SW 1271 (cell line): Measurements from ENCODE around the gene ZNF45.
"Not testable (repeated sequence)": the region's sequence is repeated elsewhere in the genome, so short reads cannot be mapped to it uniquely, and the experiment has no call there.

ENCODE experiments used
- DNase-seq, 2 experiments: peaks; one replicate each; lab custom pipeline; 2025; lab: John Stamatoyannopoulos, UW

ZNF45 gene

GRCh38 chr19:43913383-43913782 lies 21.7 kb downstream of the ZNF45 start:
- no peak for DNase-seq

DNA sequence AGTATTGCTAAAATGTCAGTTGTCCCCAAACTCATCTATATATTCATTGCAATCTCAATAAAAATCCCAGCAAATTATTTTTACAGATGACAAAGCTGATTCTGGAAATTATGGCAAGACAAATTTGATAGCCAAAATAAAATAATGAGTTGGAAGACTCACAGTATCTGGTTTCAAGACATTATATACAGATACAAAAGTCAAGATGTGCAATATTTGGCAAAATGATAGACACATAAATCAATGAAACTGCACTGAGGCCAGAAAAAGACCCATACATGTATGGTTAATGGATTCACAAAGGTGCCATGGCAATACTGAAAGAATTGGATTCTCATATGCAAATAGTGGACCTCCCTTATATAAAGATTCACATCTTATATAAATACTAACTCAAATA lies 24.2 kb downstream of the ZNF45 start:
- DNase-seq = no peak

DNA sequence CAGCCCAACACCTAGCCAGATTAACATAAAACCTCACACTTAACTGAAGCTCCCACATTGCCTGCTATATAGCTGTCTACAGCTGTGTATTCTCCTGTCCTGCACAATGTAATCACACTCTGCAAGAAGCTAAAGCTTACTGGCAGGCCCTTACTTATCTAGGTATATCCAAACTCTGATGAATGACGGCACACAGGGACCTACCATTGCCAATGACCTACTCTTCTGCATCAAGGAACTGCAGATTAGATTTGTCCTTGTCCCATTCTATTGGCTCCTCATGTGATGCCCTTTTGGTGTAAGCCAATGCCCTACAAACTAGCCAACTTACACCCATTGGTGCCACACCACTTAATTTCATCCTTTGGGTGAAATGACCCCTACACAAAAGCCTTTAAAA lies 26.4 kb downstream of the ZNF45 start:
- no peak for DNase-seq

DNA sequence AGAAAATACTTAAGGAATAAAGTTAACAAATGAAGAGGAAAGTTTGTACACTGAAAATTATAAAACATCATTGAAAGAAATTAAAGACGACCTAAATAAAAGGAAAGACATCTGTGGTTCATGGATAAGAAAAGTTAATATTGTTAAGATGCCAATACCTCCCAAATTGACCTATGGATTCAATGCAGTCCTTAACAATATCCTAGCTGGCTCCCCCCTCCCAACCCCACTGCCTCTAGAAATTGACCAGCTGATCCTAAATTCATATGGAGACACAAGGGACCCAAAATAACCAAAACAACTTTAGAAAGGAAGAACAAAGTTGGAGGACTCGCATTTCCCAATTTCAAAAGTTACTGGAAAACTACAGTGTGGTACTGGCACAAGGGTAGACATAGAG lies 28.3 kb downstream of the ZNF45 start:
- DNase-seq = no peak

- no peak for DNase-seq
Measured at GRCh38 chr19:43905897-43906296, 29.2 kb downstream of the ZNF45 start.

DNA sequence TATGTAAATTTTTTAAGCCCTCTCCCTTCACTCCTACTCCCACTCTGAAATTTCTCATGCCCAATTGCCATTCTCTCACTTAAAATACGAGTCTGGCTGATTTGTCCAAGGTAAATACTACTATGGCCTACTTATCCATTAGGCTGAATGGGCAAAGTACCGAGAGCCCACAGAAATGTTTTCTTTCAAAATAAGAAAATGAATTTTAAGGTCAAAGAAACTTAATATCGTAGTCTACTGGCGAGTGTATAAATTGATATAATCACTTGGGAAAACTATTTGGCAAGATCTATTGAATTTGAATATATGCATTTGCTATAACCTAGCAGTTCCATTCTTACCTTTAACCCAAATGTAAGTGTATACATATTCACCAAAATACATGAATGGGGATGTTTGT lies 32.7 kb downstream of the ZNF45 start:
- DNase-seq = no peak

DNA sequence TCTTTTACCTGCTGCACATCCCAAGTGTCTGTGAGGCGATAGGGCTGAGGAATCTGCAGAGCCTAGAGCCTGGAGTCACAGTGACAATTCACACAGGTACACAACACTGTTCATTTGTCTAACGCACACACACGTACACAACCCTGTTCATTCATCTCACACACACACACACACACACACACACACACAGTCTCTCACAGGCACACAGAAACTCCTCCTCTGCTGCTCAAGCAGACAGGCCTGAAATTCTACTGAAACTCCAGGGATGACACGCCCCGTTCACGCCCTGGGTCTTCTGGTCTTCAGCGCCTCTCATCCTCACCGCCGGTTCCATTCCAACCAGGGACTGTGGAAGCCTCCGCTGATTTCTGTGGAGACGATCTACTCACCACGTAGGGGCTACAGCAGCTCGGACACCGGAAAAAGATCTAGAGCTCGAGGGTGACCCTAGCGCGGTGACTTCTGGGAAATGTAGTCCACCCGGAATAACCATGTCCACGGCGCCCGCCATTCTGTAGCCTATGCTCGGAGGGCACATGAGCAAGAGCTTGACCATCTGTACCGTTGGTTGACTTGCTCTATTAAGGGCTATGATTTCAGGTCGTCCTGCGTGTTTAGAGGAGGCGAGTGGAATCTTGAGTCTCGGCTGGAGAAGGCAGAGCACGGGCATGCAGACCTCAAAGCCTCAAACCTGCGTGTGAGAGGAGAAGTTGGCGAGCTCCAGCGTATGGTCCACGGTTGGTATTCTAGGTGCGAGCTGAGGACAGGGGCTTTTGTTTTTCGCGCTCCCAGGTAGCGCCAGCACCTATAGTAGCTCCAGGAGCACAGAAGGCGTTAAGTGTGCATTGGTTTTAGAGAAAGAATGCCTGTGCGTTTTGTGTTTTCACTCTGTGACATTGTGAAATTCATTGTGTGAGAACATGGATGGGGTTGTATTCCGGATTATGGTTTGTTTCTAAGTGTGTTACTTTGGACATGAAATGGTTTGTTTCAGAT lies 33.4 kb downstream of the ZNF45 start:
- peak; percentile 53 to 76 for DNase-seq

DNA sequence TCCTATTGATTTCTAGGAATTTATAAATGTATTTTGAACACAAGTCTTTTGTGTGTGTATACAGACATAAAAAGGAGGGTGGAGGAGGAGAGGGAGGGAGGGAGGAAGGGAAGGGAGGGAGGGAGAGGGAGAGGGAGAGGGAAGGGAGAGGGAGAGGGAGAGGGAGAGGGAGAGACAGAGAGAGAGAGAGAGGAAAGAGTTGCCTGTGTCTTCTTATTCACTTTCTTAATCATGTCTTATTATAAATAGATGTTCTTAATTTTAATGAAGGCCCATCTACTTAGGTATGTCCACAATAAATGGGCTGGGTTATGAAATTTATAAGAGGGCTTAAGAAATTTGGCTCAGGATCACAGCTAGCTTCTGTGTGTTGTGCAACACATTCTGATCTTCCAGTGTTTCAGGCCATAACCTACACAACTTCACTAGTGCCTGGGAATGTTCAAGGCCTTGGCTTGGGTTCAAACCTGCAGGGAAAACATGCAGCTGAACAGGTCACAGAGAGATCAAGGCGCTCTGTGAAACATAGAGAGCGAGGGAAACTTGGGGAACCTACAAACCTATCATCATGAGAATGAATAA lies 39.3 kb downstream of the ZNF45 start:
- no peak for DNase-seq

GRCh38 chr19:43883864-43884263 lies 51.2 kb downstream of the ZNF45 start, which contains the start of gene ZNF404:
TSS of gene ZNF404 (minus strand) at chr19:43883964.
- no peak for DNase-seq

- DNase-seq = no peak
Measured at GRCh38 chr19:43880483-43880882, 54.6 kb downstream of the ZNF45 start.

DNA sequence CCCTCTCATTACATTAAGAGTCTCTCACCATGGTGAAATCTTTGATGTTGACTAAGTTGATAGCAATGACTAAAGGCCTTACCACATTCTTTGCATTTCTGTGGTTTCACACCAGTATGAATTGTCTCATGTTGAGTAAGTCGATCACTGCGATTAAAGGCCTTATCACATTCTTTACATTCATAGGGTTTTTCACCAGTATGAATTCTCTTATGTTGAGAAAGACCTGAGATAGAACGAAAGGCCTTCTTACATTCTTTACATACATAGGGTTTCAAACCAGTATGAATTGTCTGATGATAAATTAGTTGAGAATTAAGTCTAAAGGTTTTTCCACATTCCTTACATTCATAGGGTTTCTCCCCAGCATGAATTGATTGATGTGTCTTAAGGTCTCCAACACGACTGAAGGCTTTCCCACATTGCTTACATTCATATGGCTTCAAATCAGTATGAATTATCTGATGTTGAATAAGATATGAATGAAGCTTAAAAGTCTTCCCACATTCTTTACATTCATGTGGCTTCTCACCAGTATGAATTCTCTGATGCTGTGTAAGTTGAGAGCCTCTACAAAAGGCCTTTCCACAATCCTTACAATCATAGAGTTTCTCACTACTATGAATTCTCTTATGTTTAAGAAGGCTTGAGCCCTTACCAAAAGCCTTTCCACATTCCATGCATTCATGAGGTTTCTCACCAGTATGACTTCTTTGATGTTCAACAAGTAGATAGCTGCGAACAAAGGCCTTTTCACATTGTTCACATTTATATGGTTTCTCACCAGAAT lies 62.3 kb downstream of the ZNF45 start:
- no peak for DNase-seq

DNA sequence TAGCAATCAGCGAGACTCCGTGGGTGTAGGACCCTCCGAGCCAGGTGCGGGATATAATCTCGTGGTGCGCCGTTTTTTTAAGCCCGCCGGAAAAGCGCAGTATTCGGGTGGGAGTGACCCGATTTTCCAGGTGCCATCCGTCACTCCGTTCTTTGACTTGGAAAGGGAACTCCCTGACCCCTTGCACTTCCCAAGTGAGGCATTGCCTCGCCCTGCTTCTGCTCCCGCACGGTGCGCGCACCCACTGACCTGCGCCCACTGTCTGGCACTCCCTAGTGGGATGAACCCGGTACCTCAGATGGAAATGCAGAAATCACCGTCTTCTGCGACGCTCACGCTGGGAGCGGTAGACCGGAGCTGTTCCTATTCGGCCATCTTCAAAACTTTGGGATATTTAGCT lies 68.2 kb downstream of the ZNF45 start:
- DNase-seq = not testable (repeated sequence)
